ENCODE data around the gene BOLA1.

- TF ChIP-seq POLR2A (IDR thresholded peaks at IDR 0.05; ENCODE audit: low read depth, low read length) (no peak), POLR2AphosphoS5 (IDR thresholded peaks at IDR 0.05; ENCODE audit: low read depth, low read length) (no peak), PAX5 (IDR thresholded peaks at IDR 0.05; ENCODE audit: insufficient read depth, low read length, severe bottlenecking) (no peak), TAF1 (IDR thresholded peaks at IDR 0.05; ENCODE audit: low read depth, low read length) (no peak)
Measured at GRCh38 chr1:149923626-149924025, 24.3 kb downstream of the BOLA1 start.

All from GM12891 (cell line).